Measurements from ENCODE around the gene TOR2A. TPM values are rescaled to one million over a fixed set of nuclear protein-coding genes. Genes with fewer than 3 reads are reported as not detected.

Gene TOR2A
- total RNA-seq, 2 experiments from 2014 or later: 27.0 to 29.1 TPM

- no peak for DNase-seq
- H3K4me1 Mint-ChIP-seq (ENCODE audit: low read depth): no peaks in the 10 kb centered on the region
- H3K36me3 Mint-ChIP-seq (ENCODE audit: low read depth): no peaks in the 10 kb centered on the region
- no peaks in the 10 kb centered on the region for H3K27me3 Mint-ChIP-seq (ENCODE audit: low read depth)
- H3K9me3 Mint-ChIP-seq (ENCODE audit: insufficient read depth): no peaks in the 10 kb centered on the region
- ChIA-PET CTCF (no interaction called here), POLR2A (no interaction called here)
- no peak for ATAC-seq
- no peak overlapping the region for H3K27ac Mint-ChIP-seq
- H3K4me3 Mint-ChIP-seq: no peak overlapping the region
Measured at GRCh38 chr9:127693697-127694096, 41.4 kb downstream of the TOR2A start.

DNA sequence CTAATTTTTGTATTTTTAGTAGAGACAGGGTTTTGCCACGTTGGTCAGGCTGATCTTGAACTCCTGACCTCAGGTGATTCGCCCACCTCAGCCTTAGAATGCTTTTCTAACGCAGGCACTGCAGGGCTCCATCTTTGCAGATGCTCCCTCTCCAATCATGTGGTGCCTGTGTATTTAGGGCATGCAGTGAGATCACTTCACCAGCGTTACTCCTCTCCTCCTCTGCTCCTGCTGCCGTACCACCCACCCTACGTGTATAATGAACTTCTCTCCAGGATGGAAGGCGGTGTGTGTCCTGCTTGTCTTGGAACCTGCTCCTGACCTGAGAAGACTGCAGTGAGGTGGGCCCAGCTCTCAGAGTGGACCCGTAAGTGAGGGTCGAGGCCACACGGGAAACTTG is 42.0 kb downstream of the TOR2A start:
- DNase-seq (no peak), ATAC-seq (no peak)
- Mint-ChIP-seq H3K36me3 (ENCODE audit: low read depth) (no peaks in the 10 kb centered on the region), H3K9me3 (ENCODE audit: insufficient read depth) (no peaks in the 10 kb centered on the region), H3K27ac (no peak overlapping the region), H3K27me3 (ENCODE audit: low read depth) (no peaks in the 10 kb centered on the region), H3K4me1 (ENCODE audit: low read depth) (no peaks in the 10 kb centered on the region), H3K4me3 (no peak overlapping the region)
- ChIA-PET CTCF (no interaction called here), POLR2A (no interaction called here)

DNA sequence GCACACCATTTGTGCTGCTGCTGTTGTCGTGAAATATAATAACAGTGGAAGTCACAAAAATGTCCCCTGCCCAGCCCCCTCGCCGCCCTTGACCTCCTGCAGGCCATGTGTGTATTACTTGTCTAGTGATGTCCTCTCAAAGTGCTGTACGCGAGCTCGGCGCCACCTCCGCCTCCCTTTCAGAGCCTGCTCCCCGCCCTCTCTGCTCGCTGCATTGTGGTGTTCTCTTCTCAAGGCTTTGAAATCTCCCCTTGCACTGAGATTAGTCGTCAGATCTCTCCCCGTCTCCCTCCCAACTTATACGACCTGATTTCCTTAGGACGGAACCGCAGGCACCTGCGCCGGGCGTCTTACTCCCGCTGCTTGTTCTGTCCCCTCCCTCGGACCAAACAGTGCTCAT is 43.0 kb downstream of the TOR2A start:
- no peak for ATAC-seq
- ChIA-PET POLR2A (no interaction called here), CTCF (no interaction called here)
- DNase-seq: no peak
- Mint-ChIP-seq H3K36me3 (ENCODE audit: low read depth) (no peaks in the 10 kb centered on the region), H3K4me3 (no peak overlapping the region), H3K9me3 (ENCODE audit: insufficient read depth) (no peaks in the 10 kb centered on the region), H3K4me1 (ENCODE audit: low read depth) (no peaks in the 10 kb centered on the region), H3K27ac (no peak overlapping the region), H3K27me3 (ENCODE audit: low read depth) (no peaks in the 10 kb centered on the region)

DNA sequence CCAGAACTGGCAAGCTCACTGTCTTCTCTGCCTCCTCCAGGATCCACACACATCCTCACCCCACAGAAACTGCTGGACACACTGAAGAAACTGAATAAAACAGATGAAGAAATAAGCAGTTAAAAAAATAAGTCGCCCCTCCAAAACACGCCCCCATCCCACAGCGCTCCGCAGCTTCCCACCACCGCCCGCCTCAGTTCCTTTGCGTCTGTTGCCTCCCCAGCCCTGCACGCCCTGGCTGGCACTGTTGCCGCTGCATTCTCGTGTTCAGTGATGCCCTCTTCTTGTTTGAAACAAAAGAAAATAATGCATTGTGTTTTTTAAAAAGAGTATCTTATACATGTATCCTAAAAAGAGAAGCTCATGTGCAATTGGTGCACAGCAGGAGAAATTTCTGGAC is 44.4 kb downstream of the TOR2A start:
- H3K4me1 Mint-ChIP-seq (ENCODE audit: low read depth): no peaks in the 10 kb centered on the region
- ATAC-seq (no peak), DNase-seq (no peak)
- H3K27me3 Mint-ChIP-seq (ENCODE audit: low read depth): no peaks in the 10 kb centered on the region
- ChIA-PET POLR2A (no interaction called here), CTCF (interaction anchor here (0.9 kb wide), 1 partner anchor 179 kb away, joined by 3 read pairs; no protein-coding TSS in a partner anchor)
- H3K4me3 Mint-ChIP-seq: no peak overlapping the region
- no peaks in the 10 kb centered on the region for H3K9me3 Mint-ChIP-seq (ENCODE audit: insufficient read depth)
- no peak overlapping the region for H3K27ac Mint-ChIP-seq
- H3K36me3 Mint-ChIP-seq (ENCODE audit: low read depth): no peaks in the 10 kb centered on the region

- ChIA-PET CTCF (interaction anchor here (1.6 kb wide), 1 partner anchor 45 kb away, joined by 3 read pairs; the partner anchor contains the start of gene TOR2A), POLR2A (no interaction called here)
- no peaks in the 10 kb centered on the region for H3K36me3 Mint-ChIP-seq (ENCODE audit: low read depth)
- no peaks in the 10 kb centered on the region for H3K9me3 Mint-ChIP-seq (ENCODE audit: insufficient read depth)
- no peaks in the 10 kb centered on the region for H3K4me1 Mint-ChIP-seq (ENCODE audit: low read depth)
- ATAC-seq (no peak), DNase-seq (no peak)
- H3K27me3 Mint-ChIP-seq (ENCODE audit: low read depth): no peaks in the 10 kb centered on the region
- H3K27ac Mint-ChIP-seq: no peak overlapping the region
- H3K4me3 Mint-ChIP-seq: no peak overlapping the region
Measured at GRCh38 chr9:127689329-127690000, 45.6 kb downstream of the TOR2A start.

DNA sequence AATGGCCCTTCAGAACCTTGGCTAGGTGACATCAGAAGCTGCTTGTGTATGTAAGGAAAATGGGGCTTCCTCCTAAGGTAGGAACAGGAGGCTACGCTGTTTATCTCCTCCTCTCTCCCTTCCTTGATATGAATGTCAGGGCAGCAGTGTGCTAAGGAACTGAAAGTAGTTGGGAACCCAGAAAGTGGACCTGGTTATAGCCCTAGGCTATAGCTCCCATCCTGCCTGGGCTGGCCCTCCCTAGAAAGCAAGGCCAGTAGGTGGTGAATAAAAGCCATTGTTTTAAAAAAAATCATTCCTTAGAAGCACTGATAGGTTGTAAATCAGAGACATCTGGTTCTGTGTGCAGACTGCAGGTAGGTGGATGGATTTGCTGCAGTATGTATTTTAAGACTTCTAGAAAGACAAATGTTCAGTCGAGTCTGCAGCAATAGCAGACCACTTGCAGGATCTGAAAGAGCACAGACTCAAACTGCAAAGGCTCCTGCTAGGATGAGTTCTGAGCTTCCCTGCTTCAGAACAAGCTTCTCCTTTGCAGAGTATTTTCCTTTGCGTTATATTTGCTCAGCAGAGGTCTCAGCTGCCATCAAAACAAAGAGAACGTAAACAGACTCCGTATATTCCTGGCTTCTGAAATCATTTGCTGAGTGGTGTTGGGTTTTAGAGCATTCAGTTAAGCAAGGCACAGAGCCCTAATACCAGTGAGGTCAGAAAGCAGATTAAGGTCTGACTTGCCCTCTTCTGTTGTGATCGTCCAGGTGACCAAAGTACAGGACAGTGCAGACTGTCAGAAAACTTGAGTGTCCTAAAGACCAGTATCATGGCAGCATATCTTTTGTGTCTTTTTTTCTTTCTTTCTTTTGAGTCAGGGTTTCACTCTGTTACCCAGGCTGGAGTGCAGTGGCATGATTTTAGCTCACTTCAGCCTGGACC is 48.4 kb downstream of the TOR2A start:
- ChIA-PET POLR2A (no interaction called here), CTCF (interaction anchor here (0.8 kb wide), 1 partner anchor 23 kb away, joined by 3 read pairs; no protein-coding TSS in a partner anchor)
- H3K27ac Mint-ChIP-seq: no peak overlapping the region
- DNase-seq: no peak
- H3K36me3 Mint-ChIP-seq (ENCODE audit: low read depth): no peaks in the 10 kb centered on the region
- no peaks in the 10 kb centered on the region for H3K9me3 Mint-ChIP-seq (ENCODE audit: insufficient read depth)
- H3K4me1 Mint-ChIP-seq (ENCODE audit: low read depth): no peaks in the 10 kb centered on the region
- no peak overlapping the region for H3K4me3 Mint-ChIP-seq
- no peak for ATAC-seq
- no peaks in the 10 kb centered on the region for H3K27me3 Mint-ChIP-seq (ENCODE audit: low read depth)

DNA sequence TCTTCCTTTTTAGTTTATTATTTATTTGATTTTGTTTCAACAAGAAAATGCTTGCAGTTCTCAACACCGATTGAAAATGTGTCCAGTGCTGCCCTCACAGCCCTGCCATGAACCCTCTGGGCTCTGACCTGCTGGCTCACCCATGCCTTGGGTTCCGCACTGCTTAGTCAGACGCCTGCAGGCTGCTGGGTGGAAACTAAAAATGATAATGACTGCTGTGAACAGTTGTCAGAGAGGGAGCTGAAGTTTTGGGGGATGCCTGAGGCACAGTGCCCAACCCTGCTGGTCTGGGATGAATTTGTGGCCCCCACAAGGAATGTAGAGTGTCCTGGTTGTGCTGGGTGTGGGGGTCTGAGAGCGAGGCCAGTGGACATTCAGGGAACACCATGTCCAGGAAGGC is 50.5 kb downstream of the TOR2A start:
- CTCF ChIA-PET: no interaction called here
- no peak for DNase-seq
- POLR2A ChIA-PET: no interaction called here
- H3K36me3 Mint-ChIP-seq (ENCODE audit: low read depth): no peaks in the 10 kb centered on the region
- no peak overlapping the region for H3K4me3 Mint-ChIP-seq
- no peaks in the 10 kb centered on the region for H3K9me3 Mint-ChIP-seq (ENCODE audit: insufficient read depth)
- H3K27me3 Mint-ChIP-seq (ENCODE audit: low read depth): no peaks in the 10 kb centered on the region
- H3K4me1 Mint-ChIP-seq (ENCODE audit: low read depth): no peaks in the 10 kb centered on the region
- H3K27ac Mint-ChIP-seq: no peak overlapping the region
- ATAC-seq: no peak

DNA sequence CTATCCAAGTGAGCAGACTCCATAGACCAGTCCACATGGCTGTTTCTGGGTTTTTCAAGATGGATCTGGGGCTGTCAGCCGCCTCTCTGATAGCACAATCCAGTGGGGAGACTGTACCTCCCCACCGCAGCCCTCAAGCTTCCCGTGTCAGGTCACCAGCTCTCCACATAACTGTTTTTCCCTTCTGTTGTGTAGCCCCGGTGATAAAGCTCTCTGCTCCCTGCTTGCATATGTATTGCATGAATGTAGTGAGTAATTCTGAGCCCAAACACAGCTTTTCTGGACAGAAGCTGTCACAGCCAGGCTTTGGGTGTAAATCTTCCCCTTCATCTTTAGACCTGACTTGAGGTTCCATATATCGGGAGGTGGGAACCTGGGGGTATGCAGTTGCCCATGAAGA is 51.4 kb downstream of the TOR2A start:
- Mint-ChIP-seq H3K4me1 (ENCODE audit: low read depth) (no peaks in the 10 kb centered on the region), H3K4me3 (no peak overlapping the region), H3K27me3 (ENCODE audit: low read depth) (no peaks in the 10 kb centered on the region), H3K27ac (no peak overlapping the region), H3K36me3 (ENCODE audit: low read depth) (peaks cover 2% of the 10 kb centered on the region), H3K9me3 (ENCODE audit: insufficient read depth) (no peaks in the 10 kb centered on the region)
- CTCF ChIA-PET: interaction anchor here (1.1 kb wide), 1 partner anchor 51 kb away, joined by 3 read pairs; the partner anchor contains the start of gene TOR2A
- POLR2A ChIA-PET: no interaction called here
- ATAC-seq (no peak), DNase-seq (no peak)

DNA sequence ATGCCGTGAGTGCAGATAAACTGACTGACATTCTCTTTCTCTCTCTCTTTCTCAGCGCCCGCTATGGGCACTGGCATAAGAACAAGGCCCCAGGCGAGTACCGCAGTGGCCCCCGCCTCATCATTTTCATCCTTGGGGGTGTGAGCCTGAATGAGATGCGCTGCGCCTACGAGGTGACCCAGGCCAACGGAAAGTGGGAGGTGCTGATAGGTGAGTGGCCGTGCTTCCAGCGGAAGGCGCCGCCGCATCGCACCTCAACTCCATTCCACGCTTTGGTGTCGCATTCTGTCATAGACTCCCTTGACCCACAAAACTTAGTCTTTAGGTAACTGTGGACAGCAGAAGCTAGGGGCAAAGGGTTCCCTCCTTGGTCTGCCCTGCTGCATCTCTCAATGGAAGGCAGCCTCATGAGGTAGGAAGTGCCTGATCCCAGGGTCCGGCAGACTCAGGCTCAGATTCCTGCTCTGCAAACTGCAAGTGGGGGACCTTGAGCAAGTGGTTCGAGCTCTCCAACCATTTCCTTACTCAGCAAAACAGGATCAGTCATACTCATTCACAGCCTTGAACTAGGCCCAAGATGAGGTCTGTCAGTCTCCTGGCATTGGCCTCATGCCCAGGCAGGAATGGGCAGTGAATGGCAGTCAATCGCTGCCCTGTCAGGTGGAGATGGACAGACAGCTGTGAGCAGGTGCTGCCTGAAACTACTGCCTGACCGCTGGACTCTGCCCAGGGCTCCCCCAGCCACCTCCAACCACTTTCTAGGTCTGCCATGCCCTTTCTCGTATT is 52.5 kb downstream of the TOR2A start:
- CTCF ChIA-PET: interaction anchor here (1.1 kb wide), 1 partner anchor 52 kb away, joined by 3 read pairs; the partner anchor contains the start of gene TOR2A
- Mint-ChIP-seq H3K36me3 (ENCODE audit: low read depth) (peaks cover 4% of the 10 kb centered on the region), H3K4me3 (no peak overlapping the region), H3K9me3 (ENCODE audit: insufficient read depth) (no peaks in the 10 kb centered on the region), H3K27ac (no peak overlapping the region), H3K4me1 (ENCODE audit: low read depth) (no peaks in the 10 kb centered on the region), H3K27me3 (ENCODE audit: low read depth) (no peaks in the 10 kb centered on the region)
- no peak for ATAC-seq
- no peak for DNase-seq
- POLR2A ChIA-PET: no interaction called here

Other genes with a start within 250 kb of the TOR2A start
- gene STXBP1, start 123.0 kb downstream of the TOR2A start, total RNA-seq: 10 to 100 TPM; 24.2 to 25.3 TPM
- gene CFAP157, start 28.3 kb downstream of the TOR2A start, total RNA-seq: under 1 TPM in 1 of 2 experiments, not detected in 1; 0.16 TPM
- 10 to 100 TPM; 10.2 to 14.1 TPM for gene PTRH1, start 19.6 kb downstream of the TOR2A start, total RNA-seq
- 1 to 10 TPM; 4.7 to 5.0 TPM for gene TTC16, start 19.2 kb downstream of the TOR2A start, total RNA-seq
- 10 to 100 TPM; 75.6 to 77.5 TPM for gene SH2D3C, start 43.4 kb upstream of the TOR2A start, total RNA-seq
- 100 to 1,000 TPM; 132 to 136 TPM for gene CDK9, start 50.7 kb upstream of the TOR2A start, total RNA-seq
- gene FPGS, start 67.6 kb upstream of the TOR2A start, total RNA-seq: 10 to 100 TPM; 91.5 to 98.3 TPM
- 10 to 100 TPM; 22.9 to 24.3 TPM for gene ENG, start 119.4 kb upstream of the TOR2A start, total RNA-seq
- 10 to 100 TPM; 22.4 to 30.4 TPM for gene AK1, start 142.4 kb upstream of the TOR2A start, total RNA-seq
- gene ST6GALNAC6, start 164.3 kb upstream of the TOR2A start, total RNA-seq: 10 to 100 TPM; 68.6 to 77.6 TPM
- gene ST6GALNAC4, start 181.7 kb upstream of the TOR2A start, total RNA-seq: 10 to 100 TPM; 37.0 to 39.7 TPM
- 1 to 10 TPM; 2.6 to 2.7 TPM for gene PIP5KL1, start 195.5 kb upstream of the TOR2A start, total RNA-seq
- gene DPM2, start 202.6 kb upstream of the TOR2A start, total RNA-seq: 10 to 100 TPM; 47.9 to 53.8 TPM
- gene EEIG1, start 245.7 kb upstream of the TOR2A start, total RNA-seq: 100 to 1,000 TPM; 227 to 232 TPM